Osteocyte (in vitro differentiated cells): ENCODE data around the gene HTR4. TPM values are rescaled to one million over a fixed set of nuclear protein-coding genes. Genes with fewer than 3 reads are reported as not detected.

Experiments used
- DNase-seq: peaks from one replicate; pipeline ENCODE4 v3.0.0; 2021; ENCODE audit warnings: mixed read lengths; ENCODE audit not compliant: unreplicated experiment; ENCODE audit errors: extremely low spot score
- H3K27ac Mint-ChIP-seq: one replicate; pipeline ENCODE4 v1.8.0; 2021; ENCODE audit warnings: mild to moderate bottlenecking, mixed read lengths; ENCODE audit not compliant: unreplicated experiment
- H3K27me3 Mint-ChIP-seq: one replicate; pipeline ENCODE4 v1.8.0; 2021; ENCODE audit warnings: mixed read lengths; ENCODE audit not compliant: unreplicated experiment
- H3K36me3 Mint-ChIP-seq: one replicate; pipeline ENCODE4 v1.8.0; 2021; ENCODE audit warnings: mixed read lengths; ENCODE audit not compliant: unreplicated experiment
- H3K4me1 Mint-ChIP-seq: one replicate; pipeline ENCODE4 v1.8.0; 2021; ENCODE audit warnings: mixed read lengths; ENCODE audit not compliant: unreplicated experiment
- H3K4me3 Mint-ChIP-seq: one replicate; pipeline ENCODE4 v1.8.0; 2021; ENCODE audit warnings: mild to moderate bottlenecking, moderate library complexity, mixed read lengths; ENCODE audit not compliant: unreplicated experiment
- H3K9me3 Mint-ChIP-seq: one replicate; pipeline ENCODE4 v1.8.0; 2021; ENCODE audit warnings: mixed read lengths; ENCODE audit not compliant: unreplicated experiment
- CTCF ChIP-seq: fragments of 200-600 bp; sonication (generic); IDR thresholded peaks from 2 replicates; pipeline ENCODE4 v1.5.0; 2021; ENCODE audit warnings: antibody characterized with exemption, mild to moderate bottlenecking, moderate library complexity
- long read RNA-seq: library from polyadenylated mRNA; unstranded; transcript quantifications from one replicate; pipeline ENCODE4 v2.0.0, GENCODE V29; 2021
- total RNA-seq: library from RNA; stranded (reverse); gene quantifications from 2 replicates; pipeline ENCODE4 v1.2.1, GENCODE V29; 2021

Gene HTR4
- total RNA-seq, result not detected in 2 replicates
- long read RNA-seq, result 0 reads

- H3K36me3 Mint-ChIP-seq, result no peaks in the 10 kb centered on the region
- no peak within 1 kb of the TSS for H3K4me3 Mint-ChIP-seq
- TF ChIP-seq CTCF, result no peak
- no peaks in the 10 kb centered on the region for H3K9me3 Mint-ChIP-seq
- H3K27me3 Mint-ChIP-seq, result peaks cover 54% of the 10 kb centered on the region
- no peak within 1 kb of the TSS for H3K27ac Mint-ChIP-seq
- DNase-seq, result no peak
- no peaks in the 10 kb centered on the region for H3K4me1 Mint-ChIP-seq
Observed at GRCh38 chr5:148653836-148654781, at the start of gene HTR4. HTR4 (minus strand) TSS chr5:148654527; CDS start chr5:148637014, 17,513 bp downstream.

GRCh38 chr5:148702019-148702596 lies 47.8 kb upstream of the HTR4 start:
- Mint-ChIP-seq H3K27me3 (peaks cover 41% of the 10 kb centered on the region), H3K4me3 (no peak overlapping the region), H3K27ac (no peak overlapping the region), H3K4me1 (no peaks in the 10 kb centered on the region), H3K36me3 (no peaks in the 10 kb centered on the region), H3K9me3 (no peaks in the 10 kb centered on the region)
- TF ChIP-seq CTCF, result no peak
- no peak for DNase-seq

- Mint-ChIP-seq H3K27ac (no peak overlapping the region), H3K9me3 (no peaks in the 10 kb centered on the region), H3K4me3 (no peak overlapping the region), H3K36me3 (no peaks in the 10 kb centered on the region), H3K4me1 (no peaks in the 10 kb centered on the region), H3K27me3 (peaks cover 50% of the 10 kb centered on the region)
- TF ChIP-seq CTCF, result no peak
- no peak for DNase-seq
Observed at GRCh38 chr5:148699028-148699427, 44.7 kb upstream of the HTR4 start.

- peaks cover 45% of the 10 kb centered on the region for H3K27me3 Mint-ChIP-seq
- DNase-seq, result no peak
- no peaks in the 10 kb centered on the region for H3K9me3 Mint-ChIP-seq
- no peak overlapping the region for H3K27ac Mint-ChIP-seq
- no peak for TF ChIP-seq CTCF
- no peak overlapping the region for H3K4me3 Mint-ChIP-seq
- H3K4me1 Mint-ChIP-seq, result no peaks in the 10 kb centered on the region
- no peaks in the 10 kb centered on the region for H3K36me3 Mint-ChIP-seq
Observed at GRCh38 chr5:148697809-148698196, 43.5 kb upstream of the HTR4 start.

- peaks cover 43% of the 10 kb centered on the region for H3K27me3 Mint-ChIP-seq
- TF ChIP-seq CTCF, result no peak
- no peak for DNase-seq
Observed at GRCh38 chr5:148697180-148697808, 43.0 kb upstream of the HTR4 start.

More at GRCh38 chr5:148697180-148697808, 43.0 kb upstream of the HTR4 start:
- H3K36me3 Mint-ChIP-seq, result no peaks in the 10 kb centered on the region
- H3K27ac Mint-ChIP-seq, result no peak overlapping the region
- H3K4me3 Mint-ChIP-seq, result no peak overlapping the region
- H3K4me1 Mint-ChIP-seq, result no peaks in the 10 kb centered on the region
- no peaks in the 10 kb centered on the region for H3K9me3 Mint-ChIP-seq
